ENCODE data around the gene PTPRN2. TPM values are rescaled to one million over a fixed set of nuclear protein-coding genes. Genes with fewer than 3 reads are reported as not detected.

Gene PTPRN2
- total RNA-seq, 1 experiment from 2014 or later = 2.1 TPM

GRCh38 chr7:157760004-157760730 lies 827.5 kb downstream of the PTPRN2 start:
- Histone ChIP-seq H3K4me3 (replicated peaks in 1 of 2; ENCODE audit: low read depth in 1 of 2, low read length in 2 of 2) (no peak overlapping the region), H3K9ac (ENCODE audit: low read length) (no peak overlapping the region), H2AFZ (ENCODE audit: low read depth, low read length, poor library complexity, severe bottlenecking) (no peak overlapping the region), H3K36me3 (ENCODE audit: control insufficient read depth in 1 of 2, insufficient read depth in 2 of 2, low read length in 2 of 2) (no peaks in the 10 kb centered on the region), H3K9me3 (ENCODE audit: control insufficient read depth in 1 of 2, insufficient read depth in 1 of 2, low read depth in 1 of 2, low read length in 2 of 2) (peaks cover 0 to under 1% of the 10 kb centered on the region in 2 experiments; a peak in 1 of 4 replicates), H3K27ac (ENCODE audit: low read depth, low read length) (no peak overlapping the region), H3K27me3 (ENCODE audit: insufficient read depth, low read length) (no peaks in the 10 kb centered on the region), H4K20me1 (ENCODE audit: insufficient read depth) (no peaks in the 10 kb centered on the region), H3K79me2 (ENCODE audit: insufficient read depth, low read length) (no peaks in the 10 kb centered on the region), H3K9me2 (ENCODE audit: insufficient read depth) (no peaks in the 10 kb centered on the region), H3K4me2 (ENCODE audit: low read length) (no peak overlapping the region), H3K4me1 (ENCODE audit: control insufficient read depth in 1 of 2, insufficient read depth in 2 of 2, low read length in 2 of 2) (no peaks in the 10 kb centered on the region)
- ChIA-PET CTCF (no interaction called here), RAD21 (ENCODE audit: low non-redundant PET in 1 of 2, low total read pairs in 2 of 2, uncharacterized antibody in 2 of 2, unreplicated experiment in 2 of 2) (no interaction called here), POLR2A (no interaction called here)
- BruUV-seq (replicated peaks) = no TSS peak
- intact Hi-C loops (cut with micrococcal nuclease) = no loop called here
- TF ChIP-seq CTCF (IDR thresholded peaks at IDR 0.05 in 2 of 3, conservative IDR thresholded peaks at IDR 0.05 in 1 of 3; ENCODE audit: borderline replicate concordance in 1 of 3, insufficient read depth in 1 of 3, low read depth in 2 of 3, low read length in 2 of 3) (peak; percentile 13 to 87 (median 32); a peak in 5 of 6 replicates), SIN3A (IDR thresholded peaks at IDR 0.05; ENCODE audit: low read depth) (no peak), RAD21 (IDR thresholded peaks at IDR 0.05; ENCODE audit: low read depth) (peak; percentile 70)
- ATAC-seq (peak; percentile 70), DNase-seq (ENCODE audit: low read depth, low spot score) (peak; percentile 6)

- no TSS peak for BruUV-seq (replicated peaks)
- RAD21 ChIA-PET (ENCODE audit: low non-redundant PET in 1 of 2, low total read pairs in 2 of 2, uncharacterized antibody in 2 of 2, unreplicated experiment in 2 of 2) = no interaction called here
Measured at GRCh38 chr7:157759246-157759805, 828.3 kb downstream of the PTPRN2 start.

More at GRCh38 chr7:157759246-157759805, 828.3 kb downstream of the PTPRN2 start:
- no peaks in the 10 kb centered on the region for H3K79me2 ChIP-seq (ENCODE audit: insufficient read depth, low read length)
- intact Hi-C loops (cut with micrococcal nuclease) = no loop called here
- ATAC-seq (no peak), DNase-seq (ENCODE audit: low read depth, low spot score) (no peak)
- no peaks in the 10 kb centered on the region for H3K9me3 ChIP-seq (ENCODE audit: control insufficient read depth in 1 of 2, insufficient read depth in 1 of 2, low read depth in 1 of 2, low read length in 2 of 2)
- H4K20me1 ChIP-seq (ENCODE audit: insufficient read depth) = no peaks in the 10 kb centered on the region
- no peak overlapping the region for H3K27ac ChIP-seq (ENCODE audit: low read depth, low read length)
- POLR2A ChIA-PET = no interaction called here
- no peak overlapping the region for H3K4me2 ChIP-seq (ENCODE audit: low read length)
- H3K4me3 ChIP-seq (replicated peaks in 1 of 2; ENCODE audit: low read depth in 1 of 2, low read length in 2 of 2) = no peak overlapping the region
- no peaks in the 10 kb centered on the region for H3K27me3 ChIP-seq (ENCODE audit: insufficient read depth, low read length)
- TF ChIP-seq ZBTB33 (IDR thresholded peaks at IDR 0.05; ENCODE audit: extremely low read depth, insufficient replicate concordance, low read length) = no peak
- TF ChIP-seq EZH2 (IDR thresholded peaks at IDR 0.05) = no peak
- no peak for TF ChIP-seq MAX (IDR thresholded peaks at IDR 0.05)
- TF ChIP-seq CTCF (IDR thresholded peaks at IDR 0.05 in 2 of 3, conservative IDR thresholded peaks at IDR 0.05 in 1 of 3; ENCODE audit: borderline replicate concordance in 1 of 3, insufficient read depth in 1 of 3, low read depth in 2 of 3, low read length in 2 of 3) = no peak
- TF ChIP-seq CEBPB (IDR thresholded peaks at IDR 0.05; ENCODE audit: low read depth) = no peak
- no peak for TF ChIP-seq RAD21 (IDR thresholded peaks at IDR 0.05; ENCODE audit: low read depth)
- no peak for TF ChIP-seq YY1 (IDR thresholded peaks at IDR 0.05; ENCODE audit: extremely low read depth, insufficient replicate concordance, low read depth, low read length)
- no peak for TF ChIP-seq JUND (IDR thresholded peaks at IDR 0.05)
- CTCF ChIA-PET = no interaction called here
- no peak overlapping the region for H2AFZ ChIP-seq (ENCODE audit: low read depth, low read length, poor library complexity, severe bottlenecking)
- no peak overlapping the region for H3K9ac ChIP-seq (ENCODE audit: low read length)
- H3K4me1 ChIP-seq (ENCODE audit: control insufficient read depth in 1 of 2, insufficient read depth in 2 of 2, low read length in 2 of 2) = no peaks in the 10 kb centered on the region
- no peaks in the 10 kb centered on the region for H3K36me3 ChIP-seq (ENCODE audit: control insufficient read depth in 1 of 2, insufficient read depth in 2 of 2, low read length in 2 of 2)
- H3K9me2 ChIP-seq (ENCODE audit: insufficient read depth) = no peaks in the 10 kb centered on the region
